Suprapubic skin (tissue), 4 donors: Measurements from ENCODE around the gene RAB3A.

Source experiments
- EP300 ChIP-seq: sonication (generic); formaldehyde crosslinking; IDR thresholded peaks from one replicate; pipeline ENCODE4 v1.6.1; 2017; ENCODE audit warnings: antibody characterized with exemption
- POLR2A ChIP-seq, 2 donors: fragments of 450-650 bp; IDR thresholded peaks; one replicate each; pipeline ENCODE4 v1.6.1; 2017; ENCODE audit warnings: antibody characterized with exemption in 2 of 2, mild to moderate bottlenecking in 2 of 2, moderate library complexity in 2 of 2
- POLR2AphosphoS5 ChIP-seq, 3 donors: sonication (generic); formaldehyde crosslinking; IDR thresholded peaks; one replicate each; pipeline ENCODE4 v1.6.1; 2017; ENCODE audit warnings: antibody characterized with exemption in 3 of 3
- TF ChIP-seq, protein P1 (sequence below), 2 donors: fragments of 200-600 bp in 1 of 2; fragments of 450-650 bp in 1 of 2; sonication (generic) in 1 of 2; IDR thresholded peaks; one replicate each; pipeline ENCODE4 v1.5.1; 2016 to 2019; ENCODE audit warnings: antibody characterized with exemption in 2 of 2, mild to moderate bottlenecking in 1 of 2, moderate library complexity in 1 of 2

DNA sequence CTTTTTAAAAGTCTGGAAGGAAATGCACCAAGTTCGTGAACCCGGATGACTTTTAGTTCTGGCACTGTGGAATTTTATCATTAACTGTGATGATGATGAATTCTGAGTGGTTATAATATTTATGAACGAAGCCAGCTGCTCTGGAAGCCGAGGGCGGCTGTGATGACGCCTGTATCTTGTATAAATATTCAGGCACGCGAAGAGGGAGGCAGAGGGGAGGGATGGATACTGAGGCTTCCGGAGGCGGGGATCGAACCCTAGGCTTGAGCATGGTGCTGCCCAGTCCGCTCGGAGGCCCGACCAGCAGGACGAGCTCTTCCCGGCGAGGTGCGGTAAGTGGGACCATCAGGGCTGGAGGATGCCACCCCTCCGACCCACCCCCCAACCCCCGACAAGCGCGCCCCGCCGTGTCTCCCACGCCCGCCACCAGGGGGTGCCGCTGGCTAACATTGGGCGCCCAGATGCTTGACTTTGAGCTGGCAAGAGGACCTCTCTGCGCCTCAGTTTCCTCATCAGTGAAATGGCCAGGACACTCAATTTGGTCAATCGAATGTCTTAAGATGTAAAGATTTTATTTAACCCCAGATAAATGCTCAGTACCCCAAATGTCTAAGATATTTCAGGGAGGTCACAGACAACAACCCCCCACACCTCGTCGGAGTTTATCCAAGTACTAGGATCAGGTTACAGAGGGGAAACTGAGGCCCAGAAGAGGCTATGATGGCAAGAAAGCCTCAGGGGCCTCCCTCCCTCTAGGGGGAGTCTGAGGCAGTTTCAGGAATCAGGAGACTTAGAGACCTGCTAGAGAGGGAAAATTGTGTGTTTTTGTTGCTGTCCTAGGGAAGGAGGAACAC lies 4.5 kb upstream of the RAB3A start:
- TF ChIP-seq POLR2A (IDR thresholded peaks at IDR 0.05): no peak
- TF ChIP-seq, protein P1, sequence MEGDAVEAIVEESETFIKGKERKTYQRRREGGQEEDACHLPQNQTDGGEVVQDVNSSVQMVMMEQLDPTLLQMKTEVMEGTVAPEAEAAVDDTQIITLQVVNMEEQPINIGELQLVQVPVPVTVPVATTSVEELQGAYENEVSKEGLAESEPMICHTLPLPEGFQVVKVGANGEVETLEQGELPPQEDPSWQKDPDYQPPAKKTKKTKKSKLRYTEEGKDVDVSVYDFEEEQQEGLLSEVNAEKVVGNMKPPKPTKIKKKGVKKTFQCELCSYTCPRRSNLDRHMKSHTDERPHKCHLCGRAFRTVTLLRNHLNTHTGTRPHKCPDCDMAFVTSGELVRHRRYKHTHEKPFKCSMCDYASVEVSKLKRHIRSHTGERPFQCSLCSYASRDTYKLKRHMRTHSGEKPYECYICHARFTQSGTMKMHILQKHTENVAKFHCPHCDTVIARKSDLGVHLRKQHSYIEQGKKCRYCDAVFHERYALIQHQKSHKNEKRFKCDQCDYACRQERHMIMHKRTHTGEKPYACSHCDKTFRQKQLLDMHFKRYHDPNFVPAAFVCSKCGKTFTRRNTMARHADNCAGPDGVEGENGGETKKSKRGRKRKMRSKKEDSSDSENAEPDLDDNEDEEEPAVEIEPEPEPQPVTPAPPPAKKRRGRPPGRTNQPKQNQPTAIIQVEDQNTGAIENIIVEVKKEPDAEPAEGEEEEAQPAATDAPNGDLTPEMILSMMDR (IDR thresholded peaks at IDR 0.05): peak in 1 of 2 donors; percentile 67
- no peak for TF ChIP-seq POLR2AphosphoS5 (IDR thresholded peaks at IDR 0.05)
- TF ChIP-seq EP300: no peak
